NCI-H187 (cell line): Measurements from ENCODE around the gene TMC1.

ENCODE experiments used
- DNase-seq, 2 experiments: peaks; one replicate each; lab custom pipeline; 2025; lab: John Stamatoyannopoulos, UW

TMC1 gene

GRCh38 chr9:72576087-72576486 lies 54.7 kb downstream of the TMC1 start:
- DNase-seq, result no peak

- no peak for DNase-seq
These were observed 55.9 kb downstream of the TMC1 start for GRCh38 chr9:72577212-72577753.

- DNase-seq, result no peak
These were observed 57.8 kb downstream of the TMC1 start for GRCh38 chr9:72579190-72579589.

- no peak for DNase-seq
These were observed 58.6 kb downstream of the TMC1 start for GRCh38 chr9:72579880-72580550.

- no peak for DNase-seq
These were observed 60.3 kb downstream of the TMC1 start for GRCh38 chr9:72581694-72582093.

GRCh38 chr9:72583370-72583769 lies 62.0 kb downstream of the TMC1 start:
- DNase-seq, result no peak

- no peak for DNase-seq
These were observed 65.2 kb downstream of the TMC1 start for GRCh38 chr9:72586388-72587130.

- no peak for DNase-seq
These were observed 66.9 kb downstream of the TMC1 start for GRCh38 chr9:72588336-72588735.

GRCh38 chr9:72589667-72590521 lies 68.5 kb downstream of the TMC1 start:
- no peak for DNase-seq

GRCh38 chr9:72590824-72591223 lies 69.4 kb downstream of the TMC1 start:
- DNase-seq, result no peak

GRCh38 chr9:72592502-72593403 lies 71.3 kb downstream of the TMC1 start:
- DNase-seq, result no peak

GRCh38 chr9:72596451-72597180 lies 75.2 kb downstream of the TMC1 start:
- no peak for DNase-seq

- no peak for DNase-seq
These were observed 75.7 kb downstream of the TMC1 start for GRCh38 chr9:72597181-72597517.

- no peak for DNase-seq
These were observed 76.2 kb downstream of the TMC1 start for GRCh38 chr9:72597601-72598000.

GRCh38 chr9:72598639-72599038 lies 77.2 kb downstream of the TMC1 start:
- DNase-seq, result no peak

- no peak for DNase-seq
These were observed 78.6 kb downstream of the TMC1 start for GRCh38 chr9:72599874-72600534.

- no peak for DNase-seq
These were observed 79.3 kb downstream of the TMC1 start for GRCh38 chr9:72600671-72601070.

GRCh38 chr9:72601615-72602014 lies 80.2 kb downstream of the TMC1 start:
- no peak for DNase-seq

GRCh38 chr9:72612449-72612848 lies 91.0 kb downstream of the TMC1 start:
- DNase-seq, result no peak

- no peak for DNase-seq
These were observed 92.7 kb downstream of the TMC1 start for GRCh38 chr9:72614067-72614466.
